OCI-LY7 (cell line): Measurements from ENCODE around the gene KRTAP25-1. TPM values are rescaled to one million over a fixed set of nuclear protein-coding genes. Genes with fewer than 3 reads are reported as not detected.

Source experiments
- BruUV-seq: library from RNA; stranded (reverse); fragments of 400-500 nt; replicated peaks from 2 replicates; lab custom pipeline; 2021; lab: Mats Ljungman, UMichigan
- CTCF ChIA-PET: fragments of 300-600 bp; sonication (Branson Sonifier 250); formaldehyde crosslinking; loops from one replicate; lab custom pipeline; 2022; ENCODE audit warnings: antibody characterized with exemption; ENCODE audit not compliant: unreplicated experiment; lab: Charles Lee
- POLR2A ChIA-PET: fragments of 300-600 bp; sonication (Branson Sonifier 250); formaldehyde crosslinking; loops from one replicate; lab custom pipeline; 2022; ENCODE audit warnings: antibody characterized with exemption; lab: Charles Lee
- DNase-seq: peaks from one replicate; pipeline ENCODE4 v3.0.0-alpha.2; 2015; ENCODE audit warnings: low spot score
- H2AFZ ChIP-seq: fragments of 200-600 bp; sonication (generic), shearing (Covaris generic); 2 replicates; pipeline ENCODE4 v1.6.1; 2014; ENCODE audit warnings: mild to moderate bottlenecking, antibody characterized with exemption, low read length, moderate library complexity
- H3K27ac ChIP-seq: fragments of 200-600 bp; sonication (generic); 2 replicates; pipeline ENCODE4 v1.5.1; 2014; ENCODE audit warnings: mixed run types, low read depth, mild to moderate bottlenecking, moderate library complexity, low read length, inconsistent platforms; ENCODE audit not compliant: poor library complexity, severe bottlenecking
- H3K36me3 ChIP-seq: fragments of 200-600 bp; sonication (generic); 2 replicates; pipeline ENCODE4 v1.6.1; 2014; ENCODE audit warnings: mild to moderate bottlenecking, antibody characterized with exemption, low read length, moderate library complexity, mixed read lengths; ENCODE audit not compliant: insufficient read depth
- H3K4me1 ChIP-seq: fragments of 200-600 bp; sonication (generic); 2 replicates; pipeline ENCODE4 v1.5.1; 2014; ENCODE audit warnings: mild to moderate bottlenecking, low read length; ENCODE audit not compliant: insufficient read depth, poor library complexity, severe bottlenecking
- H3K4me2 ChIP-seq: fragments of 200-600 bp; sonication (generic); 2 replicates; pipeline ENCODE4 v1.6.1; 2014; ENCODE audit warnings: mild to moderate bottlenecking, low read length
- H3K4me3 ChIP-seq: fragments of 200-600 bp; sonication (generic); 2 replicates; pipeline ENCODE4 v1.5.1; 2014; ENCODE audit warnings: mild to moderate bottlenecking, low read depth, low read length; ENCODE audit not compliant: poor library complexity, severe bottlenecking
- H3K79me2 ChIP-seq: fragments of 200-600 bp; sonication (generic); 2 replicates; pipeline ENCODE4 v1.6.1; 2016; ENCODE audit warnings: low read depth, mild to moderate bottlenecking, low read length, moderate library complexity, mixed read lengths; ENCODE audit not compliant: insufficient read depth
- H3K9me2 ChIP-seq: fragments of 200-600 bp; sonication (generic); 2 replicates; pipeline ENCODE4 v1.6.1; 2016; ENCODE audit warnings: mild to moderate bottlenecking, low read length, mixed read lengths; ENCODE audit not compliant: insufficient read depth
- H3K9me3 ChIP-seq: fragments of 200-600 bp; sonication (generic); 2 replicates; pipeline ENCODE4 v1.6.1; 2014; ENCODE audit warnings: mild to moderate bottlenecking, mixed run types, low read length, mixed read lengths
- H4K20me1 ChIP-seq: fragments of 200-600 bp; sonication (generic); 2 replicates; pipeline ENCODE4 v1.6.1; 2014; ENCODE audit warnings: mild to moderate bottlenecking, antibody characterized with exemption, low read length, moderate library complexity, mixed read lengths; ENCODE audit not compliant: insufficient read depth
- CTCF ChIP-seq: fragments of 200-600 bp; sonication (generic); conservative IDR thresholded peaks from 2 replicates; pipeline ENCODE4 v1.5.1; 2014; ENCODE audit warnings: mild to moderate bottlenecking, antibody characterized with exemption, low read length, moderate library complexity, mixed read lengths
- EZH2phosphoT487 ChIP-seq: fragments of 200-600 bp; sonication (generic); IDR thresholded peaks from 2 replicates; pipeline ENCODE4 v1.6.1; 2018; ENCODE audit warnings: low read depth, borderline replicate concordance, mild to moderate bottlenecking, mixed run types, antibody characterized with exemption, low read length, moderate library complexity, mixed read lengths
- intact Hi-C: fragments of 100-400 bp; cut with micrococcal nuclease; formaldehyde crosslinking; loops from one replicate; pipeline ENCODE4 v1.10.0; 2022; ENCODE audit not compliant: unreplicated experiment
- total RNA-seq, 2 experiments: library from RNA; depleted of rRNA in 1 of 2; stranded (reverse); fragments of >200 nt in 1 of 2; shearing (Covaris generic) in 1 of 2; gene quantifications; 2 replicates each; pipeline ENCODE4 v1.2.3, GENCODE V29; 2014 to 2022

Gene KRTAP25-1
- total RNA-seq, 2 experiments from 2014 or later, result not detected

- POLR2A ChIA-PET, result no interaction called here
- intact Hi-C loops, result no loop called here
Observed at GRCh38 chr21:30337276-30337744, 48.0 kb upstream of the KRTAP25-1 start, which contains the start of gene KRTAP27-1. Gene KRTAP27-1, minus strand, starts transcription at chr21:30337694. Its CDS starts 26 bp downstream, at chr21:30337668.

GRCh38 chr21:30336596-30336995 lies 47.3 kb upstream of the KRTAP25-1 start:
- H3K79me2 ChIP-seq, result no peaks in the 10 kb centered on the region
- intact Hi-C loops, result no loop called here
- TF ChIP-seq CTCF, result no peak
- TF ChIP-seq EZH2phosphoT487, result no peak
- no peak overlapping the region for H3K27ac ChIP-seq
- H3K4me1 ChIP-seq, result no peaks in the 10 kb centered on the region
- no peaks in the 10 kb centered on the region for H3K9me2 ChIP-seq
- H3K9me3 ChIP-seq, result no peaks in the 10 kb centered on the region
- DNase-seq, result no peak
- no peak overlapping the region for H3K4me3 ChIP-seq
- H3K36me3 ChIP-seq, result no peaks in the 10 kb centered on the region
- CTCF ChIA-PET, result no interaction called here
- H3K4me2 ChIP-seq, result no peak overlapping the region
- no peaks in the 10 kb centered on the region for H4K20me1 ChIP-seq
- BruUV-seq, result no TSS peak
- POLR2A ChIA-PET, result no interaction called here
- H2AFZ ChIP-seq, result no peak overlapping the region

More at GRCh38 chr21:30337276-30337744, 48.0 kb upstream of the KRTAP25-1 start, which contains the start of gene KRTAP27-1:
- no peak within 1 kb of the TSS for H3K27ac ChIP-seq
- H3K9me3 ChIP-seq, result no peaks in the 10 kb centered on the region
- H3K9me2 ChIP-seq, result no peaks in the 10 kb centered on the region
- no peak within 1 kb of the TSS for H3K4me3 ChIP-seq
- DNase-seq, result no peak
- no peaks in the 10 kb centered on the region for H3K4me1 ChIP-seq
- H3K4me2 ChIP-seq, result no peak within 1 kb of the TSS
- H4K20me1 ChIP-seq, result no peaks in the 10 kb centered on the region
- H3K36me3 ChIP-seq, result no peaks in the 10 kb centered on the region
- no peaks in the 10 kb centered on the region for H3K79me2 ChIP-seq
- TF ChIP-seq CTCF (no peak), EZH2phosphoT487 (no peak)
- BruUV-seq, result no TSS peak
- CTCF ChIA-PET, result no interaction called here
- no peak within 1 kb of the TSS for H2AFZ ChIP-seq

DNA sequence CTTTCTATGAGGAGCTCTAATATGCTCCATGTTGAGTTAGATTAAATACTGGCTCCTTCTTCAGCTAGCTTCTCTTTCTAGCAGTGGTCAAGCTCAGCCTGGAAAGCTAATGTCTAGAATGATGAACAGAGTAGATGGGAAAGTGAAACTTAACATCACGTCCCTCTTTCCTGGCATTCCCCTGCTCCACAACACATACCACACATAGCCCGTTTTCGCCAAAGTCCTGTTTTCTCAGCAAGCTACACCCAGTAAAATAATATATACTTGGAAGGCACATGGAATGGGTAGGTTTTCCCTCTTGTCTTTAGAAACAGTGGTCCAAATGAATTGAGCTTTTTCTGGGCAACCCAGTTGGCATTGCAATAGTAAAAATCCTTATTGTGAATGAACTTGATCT lies 44.4 kb upstream of the KRTAP25-1 start:
- no peaks in the 10 kb centered on the region for H4K20me1 ChIP-seq
- intact Hi-C loops, result no loop called here
- H3K4me3 ChIP-seq, result no peak overlapping the region
- ChIA-PET CTCF (interaction anchor here (0.6 kb wide), 1 partner anchor 960 kb away, joined by 3 read pairs; no protein-coding TSS in a partner anchor), POLR2A (interaction anchor here (0.8 kb wide), 1 partner anchor 25 kb away, joined by 5 read pairs; no protein-coding TSS in a partner anchor)
- no peaks in the 10 kb centered on the region for H3K9me2 ChIP-seq
- DNase-seq, result no peak
- no peak overlapping the region for H3K4me2 ChIP-seq
- TF ChIP-seq EZH2phosphoT487 (no peak), CTCF (no peak)
- no peaks in the 10 kb centered on the region for H3K9me3 ChIP-seq
- no TSS peak for BruUV-seq
- no peak overlapping the region for H3K27ac ChIP-seq
- H3K4me1 ChIP-seq, result no peaks in the 10 kb centered on the region
- no peaks in the 10 kb centered on the region for H3K36me3 ChIP-seq
- no peaks in the 10 kb centered on the region for H3K79me2 ChIP-seq
- no peak overlapping the region for H2AFZ ChIP-seq
